Nephron (organoid): ENCODE results near the gene GLA.

Experiments used
- H3K27ac Mint-ChIP-seq, 3 experiments: 2 replicates each; pipeline ENCODE4 v1.8.0; 2020; ENCODE audit warnings: mixed read lengths in 3 of 3, mild to moderate bottlenecking in 2 of 3, moderate library complexity in 1 of 3
- H3K27me3 Mint-ChIP-seq: 2 replicates; pipeline ENCODE4 v1.8.0; 2021; ENCODE audit warnings: low read depth, mild to moderate bottlenecking, moderate library complexity, mixed read lengths
- H3K36me3 Mint-ChIP-seq: 2 replicates; pipeline ENCODE4 v1.8.0; 2020; ENCODE audit warnings: low read depth, mixed read lengths
- H3K4me1 Mint-ChIP-seq: 2 replicates; pipeline ENCODE4 v1.8.0; 2020; ENCODE audit warnings: mixed read lengths
- H3K4me3 Mint-ChIP-seq, 3 experiments: 2 replicates each; pipeline ENCODE4 v1.8.0; 2020; ENCODE audit warnings: mild to moderate bottlenecking in 3 of 3, mixed read lengths in 3 of 3, moderate library complexity in 2 of 3
- H3K9me3 Mint-ChIP-seq: 2 replicates; pipeline ENCODE4 v1.8.0; 2020; ENCODE audit warnings: mixed read lengths
- TF ChIP-seq, protein P1 (sequence below), 3 experiments: fragments of 200-600 bp; sonication (generic); IDR thresholded peaks; one replicate each; pipeline ENCODE4 v1.5.0; 2021; ENCODE audit warnings: antibody characterized with exemption in 3 of 3; ENCODE audit not compliant: unreplicated experiment in 3 of 3

The GLA gene

DNA sequence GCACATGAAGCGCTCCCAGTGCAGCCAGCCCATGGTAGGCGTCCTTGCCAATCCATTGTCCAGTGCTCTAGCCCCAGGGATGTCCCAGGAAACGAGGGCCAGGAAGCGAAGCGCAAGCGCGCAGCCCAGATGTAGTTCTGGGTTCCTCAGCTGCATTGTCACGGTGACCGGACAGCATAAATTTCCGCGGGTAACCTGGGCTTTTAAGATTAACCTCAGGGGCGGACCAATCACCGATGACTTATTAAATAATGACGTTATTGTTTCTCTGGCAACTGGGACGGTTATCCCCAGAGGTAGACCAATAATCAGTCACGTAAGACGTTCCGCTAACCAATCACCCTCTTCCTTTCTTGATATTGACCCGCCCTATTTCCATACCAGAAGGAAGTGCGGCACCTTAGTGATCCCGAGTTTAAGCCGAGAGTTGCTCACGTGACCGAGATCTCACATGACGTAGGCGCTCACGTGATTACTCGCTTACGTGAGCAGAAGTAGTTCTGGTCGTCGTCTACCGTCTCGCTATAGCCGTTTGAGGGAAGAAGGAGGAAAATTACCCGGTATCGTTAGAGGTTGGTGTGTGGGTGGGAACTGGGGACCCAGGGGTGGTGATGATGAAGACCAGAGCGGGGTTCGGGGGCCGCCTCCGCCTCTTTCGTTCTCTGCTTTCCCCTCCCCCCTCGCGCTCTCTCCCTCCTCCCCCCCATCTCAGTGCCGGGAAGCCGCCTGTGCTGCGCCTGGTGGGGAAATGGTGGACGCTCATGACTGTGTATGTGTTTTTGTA, at the start of gene GLA, which contains the start of gene HNRNPH2:
GLA (minus strand) TSS at position 178 of the 784 bp plus-strand sequence; CDS start at position 156, 22 bp downstream.
HNRNPH2 (plus strand) TSS at position 475 of the 784 bp plus-strand sequence. CDS start 3,767 bp downstream, outside the sequence.
- Mint-ChIP-seq H3K4me3 (peak within 1 kb of the TSS; percentile 94 to 98 (median 94)), H3K4me1 (peaks cover 22% of the 10 kb centered on the region), H3K36me3 (peaks cover 18% of the 10 kb centered on the region), H3K27me3 (no peaks in the 10 kb centered on the region), H3K27ac (peak within 1 kb of the TSS; percentile 93 to 97 (median 97)), H3K9me3 (peaks cover 10% of the 10 kb centered on the region)
- TF ChIP-seq, protein P1, sequence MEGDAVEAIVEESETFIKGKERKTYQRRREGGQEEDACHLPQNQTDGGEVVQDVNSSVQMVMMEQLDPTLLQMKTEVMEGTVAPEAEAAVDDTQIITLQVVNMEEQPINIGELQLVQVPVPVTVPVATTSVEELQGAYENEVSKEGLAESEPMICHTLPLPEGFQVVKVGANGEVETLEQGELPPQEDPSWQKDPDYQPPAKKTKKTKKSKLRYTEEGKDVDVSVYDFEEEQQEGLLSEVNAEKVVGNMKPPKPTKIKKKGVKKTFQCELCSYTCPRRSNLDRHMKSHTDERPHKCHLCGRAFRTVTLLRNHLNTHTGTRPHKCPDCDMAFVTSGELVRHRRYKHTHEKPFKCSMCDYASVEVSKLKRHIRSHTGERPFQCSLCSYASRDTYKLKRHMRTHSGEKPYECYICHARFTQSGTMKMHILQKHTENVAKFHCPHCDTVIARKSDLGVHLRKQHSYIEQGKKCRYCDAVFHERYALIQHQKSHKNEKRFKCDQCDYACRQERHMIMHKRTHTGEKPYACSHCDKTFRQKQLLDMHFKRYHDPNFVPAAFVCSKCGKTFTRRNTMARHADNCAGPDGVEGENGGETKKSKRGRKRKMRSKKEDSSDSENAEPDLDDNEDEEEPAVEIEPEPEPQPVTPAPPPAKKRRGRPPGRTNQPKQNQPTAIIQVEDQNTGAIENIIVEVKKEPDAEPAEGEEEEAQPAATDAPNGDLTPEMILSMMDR (IDR thresholded peaks at IDR 0.05; ENCODE audit: unreplicated experiment in 3 of 3): no peak

DNA sequence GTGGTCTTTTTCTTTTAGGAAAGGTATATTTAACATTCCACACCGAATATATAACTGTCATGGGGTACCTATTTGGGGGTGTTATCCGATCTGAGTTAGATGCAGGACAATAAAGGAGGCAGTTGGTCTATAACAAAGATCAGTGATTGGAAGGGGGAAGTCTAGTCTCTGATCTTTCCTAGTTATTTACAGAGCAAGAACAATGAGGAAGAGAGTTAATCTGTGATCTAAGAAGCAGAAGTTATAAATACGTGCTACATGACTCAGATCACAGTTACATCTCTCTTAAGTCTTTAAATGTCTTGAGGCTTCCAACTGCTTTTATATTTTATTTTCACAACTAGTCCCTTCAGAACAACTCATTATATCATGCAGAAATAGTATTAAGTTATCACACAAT, 44.3 kb upstream of the GLA start:
- Mint-ChIP-seq H3K4me3 (no peak overlapping the region), H3K36me3 (peaks cover 69% of the 10 kb centered on the region), H3K27me3 (no peaks in the 10 kb centered on the region), H3K27ac (no peak overlapping the region), H3K4me1 (no peaks in the 10 kb centered on the region), H3K9me3 (peaks cover 23% of the 10 kb centered on the region)
- TF ChIP-seq, protein P1 (IDR thresholded peaks at IDR 0.05; ENCODE audit: unreplicated experiment in 3 of 3): no peak

DNA sequence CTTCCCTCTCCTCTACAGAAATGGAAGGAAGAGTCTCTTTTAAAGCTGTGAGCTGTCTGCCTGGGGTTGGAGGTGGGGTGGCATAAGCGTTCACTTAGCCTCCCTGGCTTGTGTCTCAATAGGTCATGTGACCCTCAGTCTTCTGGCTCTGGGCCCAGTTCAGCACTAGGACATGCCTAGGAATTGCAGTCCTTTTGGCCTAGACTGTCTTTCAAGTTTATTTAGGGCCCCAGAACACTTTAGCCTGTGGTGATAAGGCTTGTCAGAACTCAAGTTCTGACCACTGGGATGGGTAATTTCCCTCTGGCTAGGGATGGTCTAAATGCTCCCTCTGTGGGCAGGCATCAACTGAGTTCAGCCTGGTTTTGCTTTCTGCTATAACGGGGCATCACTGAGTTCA, 43.2 kb upstream of the GLA start:
- Mint-ChIP-seq H3K4me1 (no peaks in the 10 kb centered on the region), H3K36me3 (peaks cover 71% of the 10 kb centered on the region), H3K27me3 (no peaks in the 10 kb centered on the region), H3K4me3 (no peak overlapping the region), H3K9me3 (peaks cover 26% of the 10 kb centered on the region), H3K27ac (no peak overlapping the region)
- TF ChIP-seq, protein P1 (IDR thresholded peaks at IDR 0.05; ENCODE audit: unreplicated experiment in 3 of 3): no peak

DNA sequence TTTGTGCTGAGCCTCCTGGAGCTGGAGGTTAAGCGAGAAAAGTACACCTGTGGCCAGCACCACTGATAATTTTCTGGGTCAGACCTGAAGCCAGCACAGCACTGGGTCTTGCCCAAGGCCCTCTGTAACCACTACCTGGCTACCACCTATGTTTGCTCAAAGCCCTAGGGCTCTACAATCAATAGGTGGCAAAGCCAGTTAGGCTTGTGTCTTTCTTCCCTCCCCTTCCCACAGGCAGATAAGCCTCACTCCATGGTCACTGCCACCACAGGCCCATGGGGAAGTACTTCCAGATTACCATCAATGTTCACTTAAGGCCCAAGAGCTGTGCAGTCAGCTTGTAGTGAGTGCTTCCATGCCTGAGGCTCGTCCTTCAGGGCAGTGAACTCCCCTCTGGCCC, 42.4 kb upstream of the GLA start:
- H3K27ac Mint-ChIP-seq: no peak overlapping the region
- no peak overlapping the region for H3K4me3 Mint-ChIP-seq
- peaks cover 22% of the 10 kb centered on the region for H3K9me3 Mint-ChIP-seq
- peaks cover 69% of the 10 kb centered on the region for H3K36me3 Mint-ChIP-seq
- TF ChIP-seq, protein P1 (IDR thresholded peaks at IDR 0.05; ENCODE audit: unreplicated experiment in 3 of 3): no peak
- no peaks in the 10 kb centered on the region for H3K4me1 Mint-ChIP-seq
- H3K27me3 Mint-ChIP-seq: no peaks in the 10 kb centered on the region

DNA sequence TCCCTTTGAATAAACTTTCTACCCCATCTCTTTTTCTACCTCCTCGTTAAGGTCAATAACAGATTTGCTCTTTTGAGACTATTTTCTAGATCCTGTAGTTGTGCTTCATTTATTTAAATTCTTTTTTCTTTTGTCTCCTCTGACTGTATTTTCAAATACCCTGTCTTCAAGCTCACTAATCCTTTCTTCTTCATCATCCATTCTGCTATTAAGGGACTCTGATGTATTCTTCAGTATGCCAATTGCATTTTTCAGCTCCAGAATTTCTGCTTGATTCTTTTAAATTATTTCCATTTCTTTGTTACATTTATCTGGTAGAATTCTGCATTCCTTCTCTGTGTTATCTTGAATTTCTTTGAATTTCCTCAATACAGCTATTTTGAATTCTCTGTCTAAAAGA, 41.6 kb upstream of the GLA start:
- Mint-ChIP-seq H3K27me3 (no peaks in the 10 kb centered on the region), H3K27ac (no peak overlapping the region), H3K4me1 (no peaks in the 10 kb centered on the region), H3K4me3 (no peak overlapping the region), H3K9me3 (peaks cover 25% of the 10 kb centered on the region), H3K36me3 (peaks cover 67% of the 10 kb centered on the region)
- TF ChIP-seq, protein P1 (IDR thresholded peaks at IDR 0.05; ENCODE audit: unreplicated experiment in 3 of 3): no peak

DNA sequence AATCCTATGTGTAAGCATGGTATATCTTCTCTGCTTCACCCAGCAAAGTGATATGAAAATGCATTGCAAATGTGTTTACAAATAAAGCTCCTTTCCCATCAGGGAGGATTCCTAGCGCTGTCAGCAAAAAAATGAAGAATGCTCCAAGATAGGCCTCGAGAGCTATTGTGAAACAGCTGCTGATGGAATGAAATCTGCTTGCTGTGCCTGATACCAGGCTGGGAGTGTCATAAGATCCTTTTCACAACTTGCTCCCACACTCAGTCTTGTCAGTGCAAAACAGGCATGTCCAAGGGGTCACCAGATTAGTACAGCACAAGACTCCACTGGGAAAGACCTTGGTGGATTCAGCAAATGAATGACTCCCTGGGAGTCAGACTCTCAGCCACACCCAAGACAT, 34.4 kb upstream of the GLA start:
- Mint-ChIP-seq H3K4me3 (no peak overlapping the region), H3K4me1 (no peaks in the 10 kb centered on the region), H3K9me3 (peaks cover 35% of the 10 kb centered on the region), H3K36me3 (peaks cover 79% of the 10 kb centered on the region), H3K27me3 (no peaks in the 10 kb centered on the region), H3K27ac (no peak overlapping the region)
- TF ChIP-seq, protein P1 (IDR thresholded peaks at IDR 0.05; ENCODE audit: unreplicated experiment in 3 of 3): no peak
